ENCODE measurements around the gene MINDY4. TPM values are rescaled to one million over a fixed set of nuclear protein-coding genes. Genes with fewer than 3 reads are reported as not detected.
A peak's percentile ranks its signal among the peaks of the same experiment; 100 is the strongest.

Gene MINDY4
- total RNA-seq, 6 experiments from 2014 or later, result 2.3 to 3.3 (median 2.6) TPM

GRCh38 chr7:30920021-30920583 is 148.9 kb downstream of the MINDY4 start:
- H3K9me3 Mint-ChIP-seq, result no peaks in the 10 kb centered on the region
- H3K4me3 Mint-ChIP-seq, result no peak overlapping the region
- H3K27me3 Mint-ChIP-seq (ENCODE audit: insufficient read depth), result peaks cover 17% of the 10 kb centered on the region
- no peak for TF ChIP-seq CTCF (IDR thresholded peaks at IDR 0.05)
- no peaks in the 10 kb centered on the region for H3K36me3 Mint-ChIP-seq (ENCODE audit: low read depth)
- no peak overlapping the region; the same call in 1 of the 2 replicates for H3K27ac Mint-ChIP-seq
- H3K4me1 Mint-ChIP-seq (ENCODE audit: low read depth), result peaks cover 22% of the 10 kb centered on the region
- peak; percentile 32 for DNase-seq

DNA sequence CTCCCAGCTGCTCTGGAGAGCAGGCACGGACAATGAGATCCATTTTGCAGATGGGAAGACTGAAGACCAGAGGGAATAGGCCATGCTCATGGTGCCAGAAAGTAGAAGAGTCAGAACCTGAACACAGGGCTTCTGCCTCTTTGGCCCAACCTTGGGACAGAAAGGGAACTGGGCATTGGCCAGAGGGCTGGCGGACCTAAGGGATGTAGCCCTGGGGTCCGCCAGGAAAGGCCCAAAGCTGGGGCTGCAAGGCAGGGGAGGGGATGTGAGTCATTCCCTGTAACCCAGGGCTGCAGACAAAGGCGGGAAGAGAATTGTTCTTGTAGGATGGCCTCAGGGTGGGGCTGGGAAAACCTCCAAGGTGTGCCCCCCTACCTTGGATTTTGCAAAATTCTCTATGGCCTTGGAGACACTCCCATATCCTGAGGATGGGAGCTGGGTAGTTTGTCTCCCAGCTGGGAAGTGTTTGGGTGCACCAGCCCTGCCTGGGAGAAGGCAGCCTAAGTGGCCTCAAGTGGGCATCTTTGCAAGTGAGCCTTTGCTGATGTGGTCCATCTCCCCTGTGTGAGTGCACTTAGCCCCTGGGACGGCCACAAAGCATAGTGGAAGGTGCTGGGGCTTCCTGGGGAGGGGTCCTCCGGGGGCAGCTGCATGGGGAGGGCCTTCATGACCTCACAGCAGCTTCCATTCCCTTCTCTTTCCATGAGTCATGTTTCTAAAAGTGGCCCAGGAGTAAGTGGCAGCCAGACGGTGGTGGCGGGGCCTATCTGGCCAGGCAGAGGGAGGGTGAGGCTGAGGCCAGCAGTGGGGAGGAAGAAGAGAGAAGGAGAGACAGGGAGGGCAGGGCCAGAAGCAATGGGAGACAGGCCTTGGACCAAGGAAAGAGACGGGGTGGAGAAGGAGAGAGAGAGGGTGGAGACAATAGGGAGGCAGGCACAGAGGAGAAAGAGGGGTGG is 149.6 kb downstream of the MINDY4 start:
- Mint-ChIP-seq H3K27ac (no peak overlapping the region), H3K4me3 (no peak overlapping the region), H3K4me1 (ENCODE audit: low read depth) (peaks cover 20% of the 10 kb centered on the region), H3K9me3 (no peaks in the 10 kb centered on the region), H3K36me3 (ENCODE audit: low read depth) (no peaks in the 10 kb centered on the region), H3K27me3 (ENCODE audit: insufficient read depth) (peaks cover 16% of the 10 kb centered on the region; the same call in 1 of the 2 replicates)
- peak; percentile 61 for DNase-seq
- TF ChIP-seq CTCF (IDR thresholded peaks at IDR 0.05), result no peak

GRCh38 chr7:30921540-30922401 is 150.6 kb downstream of the MINDY4 start:
- no peak for DNase-seq
- H3K4me3 Mint-ChIP-seq, result no peak overlapping the region
- peaks cover 12% of the 10 kb centered on the region; the same call in 1 of the 2 replicates for H3K27me3 Mint-ChIP-seq (ENCODE audit: insufficient read depth)
- H3K27ac Mint-ChIP-seq, result no peak overlapping the region
- peaks cover 4% of the 10 kb centered on the region; the same call in 1 of the 2 replicates for H3K9me3 Mint-ChIP-seq
- H3K36me3 Mint-ChIP-seq (ENCODE audit: low read depth), result no peaks in the 10 kb centered on the region
- no peak for TF ChIP-seq CTCF (IDR thresholded peaks at IDR 0.05)
- peaks cover 20% of the 10 kb centered on the region for H3K4me1 Mint-ChIP-seq (ENCODE audit: low read depth)

DNA sequence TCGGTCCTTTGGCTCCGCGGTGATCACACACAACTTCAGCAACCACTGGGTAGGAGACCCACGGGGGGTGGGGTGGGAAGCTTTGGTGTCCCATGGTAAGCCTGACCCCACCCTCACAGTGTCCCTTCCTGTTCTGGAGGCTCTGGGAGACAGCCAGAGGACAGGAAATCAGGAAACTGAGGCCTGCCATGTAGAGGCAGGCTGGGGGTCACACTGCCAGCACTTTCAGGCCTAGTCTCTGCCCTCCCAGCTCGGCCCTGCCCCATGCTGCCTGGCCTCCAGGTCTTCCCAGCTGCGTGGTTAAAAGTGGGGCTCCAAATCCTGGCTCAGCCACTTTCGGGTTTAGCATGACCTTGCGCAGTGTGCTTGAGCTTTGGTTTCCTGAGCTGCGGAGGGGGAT is 151.4 kb downstream of the MINDY4 start:
- H3K4me1 Mint-ChIP-seq (ENCODE audit: low read depth), result peaks cover 20% of the 10 kb centered on the region
- peaks cover 7% of the 10 kb centered on the region; the same call in 1 of the 2 replicates for H3K9me3 Mint-ChIP-seq
- no peak for TF ChIP-seq CTCF (IDR thresholded peaks at IDR 0.05)
- no peaks in the 10 kb centered on the region for H3K36me3 Mint-ChIP-seq (ENCODE audit: low read depth)
- H3K27me3 Mint-ChIP-seq (ENCODE audit: insufficient read depth), result peaks cover 11% of the 10 kb centered on the region
- no peak for DNase-seq
- H3K27ac Mint-ChIP-seq, result no peak overlapping the region
- no peak overlapping the region for H3K4me3 Mint-ChIP-seq

All from HFFc6 (cell line).